Memory B cell (primary cell): Measurements from ENCODE around the gene PMIS2.

Experiments
- ATAC-seq: fragments of 150-1000 bp; cut with Tn5 transposase; 2 replicates; pipeline ENCODE4 v1.10.0; 2021; ENCODE audit warnings: low read depth, mild to moderate bottlenecking, moderate library complexity
- DNase-seq, 2 donors: peaks; one replicate each; pipeline ENCODE4 v3.0.0; 2022; ENCODE audit warnings: low spot score in 2 of 2
- H3K27ac Mint-ChIP-seq: one replicate; pipeline ENCODE4 v1.8.0; 2022; ENCODE audit warnings: mild to moderate bottlenecking, moderate library complexity, mixed read lengths
- H3K27me3 Mint-ChIP-seq: one replicate; pipeline ENCODE4 v1.8.0; 2022; ENCODE audit warnings: mixed read lengths
- H3K36me3 Mint-ChIP-seq: one replicate; pipeline ENCODE4 v1.8.0; 2022; ENCODE audit warnings: mild to moderate bottlenecking, mixed read lengths
- H3K4me1 Mint-ChIP-seq: one replicate; pipeline ENCODE4 v1.8.0; 2022; ENCODE audit warnings: mixed read lengths
- H3K4me3 Mint-ChIP-seq: one replicate; pipeline ENCODE4 v1.8.0; 2022; ENCODE audit warnings: mild to moderate bottlenecking, moderate library complexity, mixed read lengths
- H3K9me3 Mint-ChIP-seq: one replicate; pipeline ENCODE4 v1.8.0; 2022; ENCODE audit warnings: mixed read lengths

The PMIS2 gene

GRCh38 chr19:35560677-35561076 lies 25.3 kb upstream of the PMIS2 start:
- H3K36me3 Mint-ChIP-seq, result peaks cover 4% of the 10 kb centered on the region
- peaks cover 19% of the 10 kb centered on the region for H3K4me1 Mint-ChIP-seq
- H3K27ac Mint-ChIP-seq, result no peak overlapping the region
- DNase-seq (no peak), ATAC-seq (no peak)
- no peak overlapping the region for H3K4me3 Mint-ChIP-seq
- no peaks in the 10 kb centered on the region for H3K9me3 Mint-ChIP-seq
- H3K27me3 Mint-ChIP-seq, result peaks cover 46% of the 10 kb centered on the region

GRCh38 chr19:35561436-35561835 lies 24.5 kb upstream of the PMIS2 start:
- no peaks in the 10 kb centered on the region for H3K9me3 Mint-ChIP-seq
- H3K36me3 Mint-ChIP-seq, result peaks cover 4% of the 10 kb centered on the region
- H3K4me1 Mint-ChIP-seq, result peaks cover 19% of the 10 kb centered on the region
- H3K27ac Mint-ChIP-seq, result no peak overlapping the region
- H3K27me3 Mint-ChIP-seq, result peaks cover 39% of the 10 kb centered on the region
- no peak for DNase-seq
- no peak for ATAC-seq
- no peak overlapping the region for H3K4me3 Mint-ChIP-seq

GRCh38 chr19:35562336-35562735 lies 23.6 kb upstream of the PMIS2 start:
- no peak for DNase-seq
- peaks cover 2% of the 10 kb centered on the region for H3K36me3 Mint-ChIP-seq
- peaks cover 38% of the 10 kb centered on the region for H3K27me3 Mint-ChIP-seq
- H3K9me3 Mint-ChIP-seq, result no peaks in the 10 kb centered on the region
- ATAC-seq, result no peak
- H3K27ac Mint-ChIP-seq, result no peak overlapping the region
- H3K4me1 Mint-ChIP-seq, result peaks cover 17% of the 10 kb centered on the region
- H3K4me3 Mint-ChIP-seq, result no peak overlapping the region

- H3K27ac Mint-ChIP-seq, result no peak overlapping the region
- H3K36me3 Mint-ChIP-seq, result peaks cover 2% of the 10 kb centered on the region
- ATAC-seq (no peak), DNase-seq (no peak)
- H3K9me3 Mint-ChIP-seq, result no peaks in the 10 kb centered on the region
- H3K4me1 Mint-ChIP-seq, result peaks cover 16% of the 10 kb centered on the region
- no peak overlapping the region for H3K4me3 Mint-ChIP-seq
- peaks cover 39% of the 10 kb centered on the region for H3K27me3 Mint-ChIP-seq
Measured at GRCh38 chr19:35562776-35563175, 23.2 kb upstream of the PMIS2 start.

- Mint-ChIP-seq H3K27ac (no peak within 1 kb of the TSS), H3K4me3 (no peak within 1 kb of the TSS), H3K36me3 (peaks cover 2% of the 10 kb centered on the region)
Measured at GRCh38 chr19:35563207-35563829, 22.7 kb upstream of the PMIS2 start, which contains the start of gene ATP4A. Gene ATP4A (minus strand): TSS chr19:35563658. CDS start chr19:35563629, 29 bp downstream.

GRCh38 chr19:35565016-35565856 lies 20.7 kb upstream of the PMIS2 start:
- Mint-ChIP-seq H3K27ac (no peak overlapping the region), H3K4me1 (peaks cover 7% of the 10 kb centered on the region), H3K4me3 (no peak overlapping the region), H3K27me3 (peaks cover 37% of the 10 kb centered on the region), H3K36me3 (peaks cover 2% of the 10 kb centered on the region), H3K9me3 (no peaks in the 10 kb centered on the region)
- DNase-seq (no peak), ATAC-seq (no peak)

More at GRCh38 chr19:35563207-35563829, 22.7 kb upstream of the PMIS2 start, which contains the start of gene ATP4A:
- Mint-ChIP-seq H3K9me3 (no peaks in the 10 kb centered on the region), H3K27me3 (peaks cover 38% of the 10 kb centered on the region), H3K4me1 (peaks cover 14% of the 10 kb centered on the region)
- DNase-seq, result no peak
- ATAC-seq, result no peak

- Mint-ChIP-seq H3K4me1 (peaks cover 3% of the 10 kb centered on the region), H3K27ac (no peak overlapping the region), H3K4me3 (no peak overlapping the region), H3K9me3 (no peaks in the 10 kb centered on the region), H3K36me3 (peaks cover 2% of the 10 kb centered on the region), H3K27me3 (peaks cover 38% of the 10 kb centered on the region)
- ATAC-seq (no peak), DNase-seq (no peak)
Measured at GRCh38 chr19:35566738-35567137, 19.2 kb upstream of the PMIS2 start.

GRCh38 chr19:35569281-35569781 lies 16.6 kb upstream of the PMIS2 start:
- ATAC-seq (no peak), DNase-seq (no peak)
- Mint-ChIP-seq H3K4me3 (no peak overlapping the region), H3K9me3 (peaks cover 3% of the 10 kb centered on the region), H3K27me3 (peaks cover 26% of the 10 kb centered on the region), H3K36me3 (no peaks in the 10 kb centered on the region), H3K4me1 (no peaks in the 10 kb centered on the region), H3K27ac (no peak overlapping the region)

- DNase-seq, result no peak
- Mint-ChIP-seq H3K27ac (no peak overlapping the region), H3K36me3 (peaks cover 2% of the 10 kb centered on the region), H3K4me3 (no peak overlapping the region), H3K9me3 (peaks cover 13% of the 10 kb centered on the region), H3K4me1 (no peaks in the 10 kb centered on the region), H3K27me3 (peaks cover 23% of the 10 kb centered on the region)
- no peak for ATAC-seq
Measured at GRCh38 chr19:35571406-35571965, 14.5 kb upstream of the PMIS2 start.

- ATAC-seq (no peak), DNase-seq (no peak)
- no peak overlapping the region for H3K4me3 Mint-ChIP-seq
- H3K4me1 Mint-ChIP-seq, result no peaks in the 10 kb centered on the region
- H3K9me3 Mint-ChIP-seq, result peaks cover 18% of the 10 kb centered on the region
- no peak overlapping the region for H3K27ac Mint-ChIP-seq
- H3K27me3 Mint-ChIP-seq, result peaks cover 12% of the 10 kb centered on the region
- H3K36me3 Mint-ChIP-seq, result peaks cover 10% of the 10 kb centered on the region
Measured at GRCh38 chr19:35577918-35578317, 8.1 kb upstream of the PMIS2 start.

- Mint-ChIP-seq H3K4me3 (no peak overlapping the region), H3K9me3 (peaks cover 17% of the 10 kb centered on the region), H3K27ac (no peak overlapping the region), H3K27me3 (peaks cover 11% of the 10 kb centered on the region), H3K36me3 (peaks cover 10% of the 10 kb centered on the region), H3K4me1 (no peaks in the 10 kb centered on the region)
- DNase-seq (no peak), ATAC-seq (no peak)
Measured at GRCh38 chr19:35578707-35579106, 7.3 kb upstream of the PMIS2 start.

- Mint-ChIP-seq H3K9me3 (no peaks in the 10 kb centered on the region), H3K36me3 (peaks cover under 1% of the 10 kb centered on the region), H3K4me3 (no peak overlapping the region), H3K27ac (no peak overlapping the region), H3K27me3 (peaks cover 14% of the 10 kb centered on the region), H3K4me1 (no peaks in the 10 kb centered on the region)
- no peak for ATAC-seq
- DNase-seq, result no peak
Measured at GRCh38 chr19:35582760-35583159, 3.2 kb upstream of the PMIS2 start.

- no peak overlapping the region for H3K4me3 Mint-ChIP-seq
- H3K27me3 Mint-ChIP-seq, result peaks cover 12% of the 10 kb centered on the region
- DNase-seq (no peak), ATAC-seq (no peak)
- no peaks in the 10 kb centered on the region for H3K36me3 Mint-ChIP-seq
- no peaks in the 10 kb centered on the region for H3K4me1 Mint-ChIP-seq
- no peak overlapping the region for H3K27ac Mint-ChIP-seq
- H3K9me3 Mint-ChIP-seq, result no peaks in the 10 kb centered on the region
Measured at GRCh38 chr19:35587321-35587720, 1.3 kb downstream of the PMIS2 start.

GRCh38 chr19:35590875-35591274 lies 4.9 kb downstream of the PMIS2 start:
- Mint-ChIP-seq H3K36me3 (no peaks in the 10 kb centered on the region), H3K27me3 (peaks cover 9% of the 10 kb centered on the region), H3K27ac (no peak overlapping the region), H3K4me3 (no peak overlapping the region), H3K4me1 (no peaks in the 10 kb centered on the region), H3K9me3 (peaks cover 1% of the 10 kb centered on the region)
- DNase-seq (no peak), ATAC-seq (no peak)
